ENCODE data around the gene ABCD1.

DNA sequence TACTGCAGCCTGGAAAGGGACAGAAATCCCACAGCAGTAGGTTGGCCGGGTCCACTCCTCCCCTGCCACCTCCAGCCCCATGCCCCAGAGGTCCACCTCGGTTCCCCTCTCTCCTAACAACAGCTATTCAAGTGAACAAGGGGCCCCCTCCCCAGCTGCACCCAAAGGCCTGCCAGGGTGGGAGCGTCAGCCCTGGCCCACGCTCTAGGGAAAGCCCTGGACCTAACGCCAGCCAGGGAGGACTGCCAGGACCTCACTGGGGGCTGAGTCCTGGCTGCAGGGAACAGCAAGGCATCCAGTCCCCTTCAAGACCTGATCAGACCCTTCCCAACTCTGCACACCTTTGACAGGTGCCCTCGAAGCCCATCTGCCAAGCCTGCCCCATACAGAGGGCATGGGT, 23.7 kb upstream of the ABCD1 start:
- TF ChIP-seq, protein P1, sequence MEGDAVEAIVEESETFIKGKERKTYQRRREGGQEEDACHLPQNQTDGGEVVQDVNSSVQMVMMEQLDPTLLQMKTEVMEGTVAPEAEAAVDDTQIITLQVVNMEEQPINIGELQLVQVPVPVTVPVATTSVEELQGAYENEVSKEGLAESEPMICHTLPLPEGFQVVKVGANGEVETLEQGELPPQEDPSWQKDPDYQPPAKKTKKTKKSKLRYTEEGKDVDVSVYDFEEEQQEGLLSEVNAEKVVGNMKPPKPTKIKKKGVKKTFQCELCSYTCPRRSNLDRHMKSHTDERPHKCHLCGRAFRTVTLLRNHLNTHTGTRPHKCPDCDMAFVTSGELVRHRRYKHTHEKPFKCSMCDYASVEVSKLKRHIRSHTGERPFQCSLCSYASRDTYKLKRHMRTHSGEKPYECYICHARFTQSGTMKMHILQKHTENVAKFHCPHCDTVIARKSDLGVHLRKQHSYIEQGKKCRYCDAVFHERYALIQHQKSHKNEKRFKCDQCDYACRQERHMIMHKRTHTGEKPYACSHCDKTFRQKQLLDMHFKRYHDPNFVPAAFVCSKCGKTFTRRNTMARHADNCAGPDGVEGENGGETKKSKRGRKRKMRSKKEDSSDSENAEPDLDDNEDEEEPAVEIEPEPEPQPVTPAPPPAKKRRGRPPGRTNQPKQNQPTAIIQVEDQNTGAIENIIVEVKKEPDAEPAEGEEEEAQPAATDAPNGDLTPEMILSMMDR (IDR thresholded peaks at IDR 0.05; ENCODE audit: low read depth, low read length, missing input control): no peak
- TF ChIP-seq TAF1 (conservative IDR thresholded peaks at IDR 0.05): no peak
- no peak for TF ChIP-seq GABPA (IDR thresholded peaks at IDR 0.05 in 1 of 2, conservative IDR thresholded peaks at IDR 0.05 in 1 of 2)
- TF ChIP-seq, protein P2, sequence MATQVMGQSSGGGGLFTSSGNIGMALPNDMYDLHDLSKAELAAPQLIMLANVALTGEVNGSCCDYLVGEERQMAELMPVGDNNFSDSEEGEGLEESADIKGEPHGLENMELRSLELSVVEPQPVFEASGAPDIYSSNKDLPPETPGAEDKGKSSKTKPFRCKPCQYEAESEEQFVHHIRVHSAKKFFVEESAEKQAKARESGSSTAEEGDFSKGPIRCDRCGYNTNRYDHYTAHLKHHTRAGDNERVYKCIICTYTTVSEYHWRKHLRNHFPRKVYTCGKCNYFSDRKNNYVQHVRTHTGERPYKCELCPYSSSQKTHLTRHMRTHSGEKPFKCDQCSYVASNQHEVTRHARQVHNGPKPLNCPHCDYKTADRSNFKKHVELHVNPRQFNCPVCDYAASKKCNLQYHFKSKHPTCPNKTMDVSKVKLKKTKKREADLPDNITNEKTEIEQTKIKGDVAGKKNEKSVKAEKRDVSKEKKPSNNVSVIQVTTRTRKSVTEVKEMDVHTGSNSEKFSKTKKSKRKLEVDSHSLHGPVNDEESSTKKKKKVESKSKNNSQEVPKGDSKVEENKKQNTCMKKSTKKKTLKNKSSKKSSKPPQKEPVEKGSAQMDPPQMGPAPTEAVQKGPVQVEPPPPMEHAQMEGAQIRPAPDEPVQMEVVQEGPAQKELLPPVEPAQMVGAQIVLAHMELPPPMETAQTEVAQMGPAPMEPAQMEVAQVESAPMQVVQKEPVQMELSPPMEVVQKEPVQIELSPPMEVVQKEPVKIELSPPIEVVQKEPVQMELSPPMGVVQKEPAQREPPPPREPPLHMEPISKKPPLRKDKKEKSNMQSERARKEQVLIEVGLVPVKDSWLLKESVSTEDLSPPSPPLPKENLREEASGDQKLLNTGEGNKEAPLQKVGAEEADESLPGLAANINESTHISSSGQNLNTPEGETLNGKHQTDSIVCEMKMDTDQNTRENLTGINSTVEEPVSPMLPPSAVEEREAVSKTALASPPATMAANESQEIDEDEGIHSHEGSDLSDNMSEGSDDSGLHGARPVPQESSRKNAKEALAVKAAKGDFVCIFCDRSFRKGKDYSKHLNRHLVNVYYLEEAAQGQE (IDR thresholded peaks at IDR 0.05): no peak
- TF ChIP-seq YY1 (IDR thresholded peaks at IDR 0.05): no peak

Measured in liver (tissue), 3 donors.